T-cell (primary cell): ENCODE measurements around the gene USP6NL. TPM values are rescaled to one million over a fixed set of nuclear protein-coding genes. Genes with fewer than 3 reads are reported as not detected.
"Not testable (repeated sequence)": the region's sequence is repeated elsewhere in the genome, so short reads cannot be mapped to it uniquely, and the experiment has no call there.

Experiments
- ATAC-seq, 4 experiments: fragments of 200-7000 bp in 3 of 4; fragments of 150-1000 bp in 1 of 4; cut with Tn5 transposase; replicated peaks in 1 of 4; 1 replicate in 3 of 4; 2 replicates in 1 of 4; pipeline ENCODE4 v1.10.0; 2021; ENCODE audit warnings: moderate library complexity in 3 of 4, mild to moderate bottlenecking in 2 of 4, moderate number of reproducible peaks in 1 of 4
- CTCF ChIA-PET, 2 donors: fragments of 300-600 bp; sonication (Branson Sonifier 250); formaldehyde crosslinking; loops; one replicate each; lab custom pipeline; 2022; ENCODE audit warnings: antibody characterized with exemption in 2 of 2; lab: Charles Lee
- POLR2A ChIA-PET, 2 donors: fragments of 300-600 bp; sonication (Branson Sonifier 250); formaldehyde crosslinking; loops; one replicate each; lab custom pipeline; 2022; ENCODE audit warnings: antibody characterized with exemption in 2 of 2; lab: Charles Lee
- DNase-seq, 35 experiments: peaks; one replicate each; pipeline versions ENCODE4 v3.0.0 to v3.0.0-alpha.2; 2013 to 2023
- H3K27ac ChIP-seq: one replicate; pipeline ENCODE4 v1.5.1; 2013; ENCODE audit warnings: low read length
- H3K27me3 ChIP-seq, 2 experiments: replicated peaks in 1 of 2; 1 replicate in 1 of 2; 2 replicates in 1 of 2; pipeline versions ENCODE4 v1.6.1 to v1.7.0; 2013; ENCODE audit warnings: low read length in 1 of 2, mixed read lengths in 1 of 2; ENCODE audit not compliant: control insufficient read depth in 2 of 2, insufficient read depth in 2 of 2; ENCODE audit errors: extremely low read depth in 1 of 2
- H3K36me3 ChIP-seq, 2 donors: 1 replicate in 1 of 2; 2 replicates in 1 of 2; pipeline versions ENCODE4 v1.6.1 to v1.7.0; 2013; ENCODE audit warnings: low read length in 1 of 2; ENCODE audit not compliant: control insufficient read depth in 2 of 2, insufficient read depth in 1 of 2; ENCODE audit errors: extremely low read depth in 1 of 2
- H3K4me1 ChIP-seq, 2 experiments: 1 replicate in 1 of 2; 2 replicates in 1 of 2; pipeline versions ENCODE4 v1.6.1 to v1.7.0; 2013; ENCODE audit warnings: low read length in 2 of 2, mixed read lengths in 1 of 2; ENCODE audit not compliant: insufficient read depth in 2 of 2, control insufficient read depth in 1 of 2; ENCODE audit errors: extremely low read depth in 1 of 2
- H3K4me3 ChIP-seq, 2 donors: 1 replicate in 1 of 2; 2 replicates in 1 of 2; pipeline versions ENCODE4 v1.5.1 to v1.7.0; 2013; ENCODE audit warnings: mild to moderate bottlenecking in 2 of 2, low read length in 1 of 2, moderate library complexity in 1 of 2; ENCODE audit not compliant: control insufficient read depth in 1 of 2; ENCODE audit errors: extremely low read depth in 1 of 2
- H3K9me3 ChIP-seq: 2 replicates; pipeline ENCODE4 v1.7.0; 2013
- H3K27ac Mint-ChIP-seq, 2 donors: one replicate each; pipeline ENCODE4 v1.8.0; 2020 to 2021; ENCODE audit warnings: mild to moderate bottlenecking in 2 of 2, mixed read lengths in 2 of 2
- H3K27me3 Mint-ChIP-seq, 2 donors: one replicate each; pipeline ENCODE4 v1.8.0; 2021 to 2022; ENCODE audit warnings: mixed read lengths in 2 of 2
- H3K36me3 Mint-ChIP-seq: one replicate; pipeline ENCODE4 v1.8.0; 2021; ENCODE audit warnings: mixed read lengths
- H3K4me1 Mint-ChIP-seq, 3 donors: one replicate each; pipeline ENCODE4 v1.8.0; 2020 to 2022; ENCODE audit warnings: mixed read lengths in 3 of 3, mild to moderate bottlenecking in 1 of 3
- H3K4me3 Mint-ChIP-seq, 3 donors: one replicate each; pipeline ENCODE4 v1.8.0; 2020 to 2022; ENCODE audit warnings: mild to moderate bottlenecking in 3 of 3, mixed read lengths in 3 of 3, moderate library complexity in 3 of 3
- H3K9me3 Mint-ChIP-seq, 3 donors: one replicate each; pipeline ENCODE4 v1.8.0; 2020 to 2022; ENCODE audit warnings: mixed read lengths in 3 of 3
- WGBS: methylation state at CpG from one replicate; pipeline ENCODE4 v1.1.5; 2013; ENCODE audit warnings: missing lambda C conversion rate; ENCODE audit not compliant: insufficient coverage; 5-methylcytosine and 5-hydroxymethylcytosine counted together
- total RNA-seq, 35 experiments: library from RNA in 6 of 35; stranded (reverse) in 6 of 35; fragments of 120-200 nt in 1 of 35; gene quantifications; one replicate each; pipeline versions ENCODE4 v1.2.1 to v1.2.4 and lab custom pipeline; 2013 to 2026

The USP6NL gene
- total RNA-seq, 5 donors from 2014 or later (not counting 1 experiment from before 2014, with no cell fraction given), result 3.9 to 7.6 (median 4.6) TPM

DNA sequence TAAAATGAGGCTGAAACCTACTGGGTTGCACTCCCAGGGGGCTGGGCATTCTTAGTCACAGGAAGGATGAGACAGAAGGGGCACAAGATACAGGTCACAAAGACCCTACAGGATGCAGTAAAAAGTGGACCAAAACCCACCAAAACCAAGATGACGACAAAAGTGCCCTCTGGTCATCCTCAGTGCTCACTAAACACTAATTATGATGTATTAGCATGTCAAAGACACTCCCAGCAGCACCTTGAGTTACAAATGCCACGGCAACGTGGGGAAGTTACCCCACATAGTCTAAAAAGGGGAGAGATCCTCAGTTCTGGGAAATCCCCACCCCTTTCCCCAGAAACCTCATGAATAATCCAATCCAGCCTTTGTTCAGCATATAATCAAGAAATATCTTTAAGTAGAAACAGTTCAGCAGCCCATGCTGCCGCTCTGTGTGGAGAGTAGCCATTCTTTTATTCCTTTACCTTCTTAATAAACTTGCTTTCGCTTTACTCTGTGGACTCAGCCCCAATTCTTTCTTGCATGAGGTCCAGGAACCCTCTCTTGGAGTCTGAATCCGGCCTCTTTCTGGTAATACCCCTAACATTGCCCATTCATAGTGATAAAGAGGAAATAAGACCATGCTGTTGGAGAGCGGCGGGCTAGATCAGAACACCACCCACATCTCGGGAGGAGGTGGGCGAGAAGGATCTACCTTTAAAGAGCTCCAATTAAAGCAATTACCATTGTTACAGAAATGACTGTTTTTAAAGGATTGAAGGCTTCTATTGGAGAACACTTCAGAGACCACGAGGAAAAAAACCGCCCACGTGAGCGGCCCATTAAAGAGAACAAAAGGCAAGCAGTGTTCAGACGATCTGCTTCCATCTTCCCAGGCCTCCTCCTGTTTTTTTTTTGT is 170.9 kb downstream of the USP6NL start:
- peaks cover 12 to 19% (median 14%) of the 10 kb centered on the region in 3 donors for H3K4me1 Mint-ChIP-seq
- Histone ChIP-seq H3K9me3 (no peaks in the 10 kb centered on the region), H3K36me3 (no peaks in the 10 kb centered on the region), H3K27me3 (peaks cover 0 to 5% of the 10 kb centered on the region in 2 experiments), H3K4me3 (peak overlapping the region in 1 of 2 donors; percentile 14), H3K4me1 (peaks cover 0 to 9% of the 10 kb centered on the region in 2 experiments), H3K27ac (no peak overlapping the region)
- H3K4me3 Mint-ChIP-seq, result peak overlapping the region; percentile 56 to 59 (median 59)
- H3K27ac Mint-ChIP-seq, result no peak overlapping the region
- no peaks in the 10 kb centered on the region for H3K27me3 Mint-ChIP-seq
- ChIA-PET CTCF (no interaction called here), POLR2A (no interaction called here)
- DNase-seq, result peak in 1 of 35 experiments; percentile 9
- H3K36me3 Mint-ChIP-seq, result no peaks in the 10 kb centered on the region
- 35% methylated on average over 5 of the region's 15 CpGs for WGBS
- no peaks in the 10 kb centered on the region for H3K9me3 Mint-ChIP-seq
- peak in 1 of 4 experiments; percentile 46 for ATAC-seq

DNA sequence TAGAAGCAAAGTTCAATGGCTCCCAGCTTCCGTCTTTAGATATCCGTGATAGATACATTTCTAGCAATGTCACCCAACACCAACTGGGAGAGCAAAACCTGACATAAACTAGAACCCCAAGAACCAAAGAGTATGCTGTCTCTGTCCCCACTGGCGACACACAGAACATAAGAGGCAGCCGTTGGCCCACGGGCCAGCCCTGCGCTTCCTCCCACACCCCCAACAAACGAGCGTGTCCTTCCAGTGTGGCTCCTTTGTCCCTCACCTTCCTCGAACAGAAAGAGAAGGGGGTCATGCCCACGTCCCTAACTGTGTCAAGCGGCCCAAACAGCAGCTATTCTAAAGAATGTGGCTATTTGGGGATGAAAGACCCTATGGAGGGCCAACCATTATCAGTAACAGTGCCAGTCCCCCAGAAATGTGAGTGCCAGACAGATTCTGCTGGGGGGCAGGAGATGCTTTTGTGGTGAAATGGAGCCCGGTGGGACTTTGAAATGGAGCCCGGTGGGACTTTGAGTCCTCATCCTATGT is 171.9 kb downstream of the USP6NL start:
- H3K27ac ChIP-seq, result no peak overlapping the region
- DNase-seq (no peak), ATAC-seq (no peak)
- H3K27me3 ChIP-seq, result peaks cover 0 to 5% of the 10 kb centered on the region in 2 experiments
- peaks cover 12 to 19% (median 14%) of the 10 kb centered on the region in 3 donors for H3K4me1 Mint-ChIP-seq
- no peaks in the 10 kb centered on the region for H3K9me3 ChIP-seq
- ChIA-PET CTCF (interaction anchor here in 1 of 2 donors (0.6 kb wide), 1 partner anchor 25 kb away, joined by 3 read pairs; no protein-coding TSS in a partner anchor), POLR2A (interaction anchor here in 1 of 2 donors (0.6 kb wide), 1 partner anchor 59 kb away, joined by 3 read pairs; no protein-coding TSS in a partner anchor)
- no peak overlapping the region for H3K4me3 ChIP-seq
- no peaks in the 10 kb centered on the region for H3K36me3 Mint-ChIP-seq
- no peaks in the 10 kb centered on the region for H3K9me3 Mint-ChIP-seq
- WGBS, result 87% methylated on average over 3 of the region's 13 CpGs
- no peak overlapping the region for H3K27ac Mint-ChIP-seq
- no peaks in the 10 kb centered on the region for H3K36me3 ChIP-seq
- H3K4me1 ChIP-seq, result peaks cover 0 to 9% of the 10 kb centered on the region in 2 experiments
- no peaks in the 10 kb centered on the region for H3K27me3 Mint-ChIP-seq
- no peak overlapping the region for H3K4me3 Mint-ChIP-seq

GRCh38 chr10:11437391-11438142 is 173.9 kb downstream of the USP6NL start:
- Histone ChIP-seq H3K27ac (no peak overlapping the region), H3K4me1 (peaks cover 0 to 12% of the 10 kb centered on the region in 2 experiments), H3K36me3 (no peaks in the 10 kb centered on the region), H3K4me3 (no peak overlapping the region), H3K27me3 (peaks cover 0 to 5% of the 10 kb centered on the region in 2 experiments), H3K9me3 (no peaks in the 10 kb centered on the region)
- no peaks in the 10 kb centered on the region for H3K9me3 Mint-ChIP-seq
- CTCF ChIA-PET, result no interaction called here
- POLR2A ChIA-PET, result no interaction called here
- no peak overlapping the region for H3K4me3 Mint-ChIP-seq
- peaks cover 12 to 19% (median 12%) of the 10 kb centered on the region in 3 donors for H3K4me1 Mint-ChIP-seq
- H3K36me3 Mint-ChIP-seq, result no peaks in the 10 kb centered on the region
- ATAC-seq, result no peak
- 88% methylated on average over 25 of the region's 26 CpGs for WGBS
- no peak for DNase-seq
- H3K27me3 Mint-ChIP-seq, result no peaks in the 10 kb centered on the region
- H3K27ac Mint-ChIP-seq, result no peak overlapping the region

DNA sequence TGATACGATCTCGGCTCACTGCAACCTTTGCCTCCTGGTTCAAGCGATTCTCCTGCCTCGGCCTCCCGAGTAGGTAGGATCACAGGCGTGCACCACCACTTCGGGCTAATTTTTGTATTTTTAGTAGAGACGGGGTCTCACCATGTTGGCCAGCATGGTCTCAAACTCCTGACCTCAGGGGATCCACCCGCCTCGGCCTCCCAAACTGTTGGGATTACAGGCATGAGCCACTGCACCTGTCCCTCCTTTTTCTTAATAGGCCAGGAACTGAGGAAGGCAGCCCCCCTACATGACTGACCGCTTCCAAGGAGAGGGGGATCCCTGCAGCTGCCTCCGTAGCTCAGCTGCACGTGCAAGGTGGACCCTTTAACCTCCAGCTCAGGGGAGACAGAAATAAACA is 175.0 kb downstream of the USP6NL start:
- H3K27me3 Mint-ChIP-seq, H3K4me3 ChIP-seq, H3K9me3 Mint-ChIP-seq, H3K9me3 ChIP-seq, CTCF ChIA-PET, H3K36me3 Mint-ChIP-seq, H3K36me3 ChIP-seq, H3K27ac ChIP-seq, H3K27ac Mint-ChIP-seq, H3K4me3 Mint-ChIP-seq, H3K27me3 ChIP-seq, DNase-seq, ATAC-seq: not testable (repeated sequence)
- POLR2A ChIA-PET, result interaction anchor here in 1 of 2 donors (0.5 kb wide), 1 partner anchor 516 kb away, joined by 4 read pairs; no protein-coding TSS in a partner anchor
- peaks cover 12 to 19% (median 12%) of the 10 kb centered on the region in 3 donors for H3K4me1 Mint-ChIP-seq
- H3K4me1 ChIP-seq, result peaks cover 0 to 12% of the 10 kb centered on the region in 2 experiments
- WGBS, result 95% methylated on average over 6 of the region's 13 CpGs

DNA sequence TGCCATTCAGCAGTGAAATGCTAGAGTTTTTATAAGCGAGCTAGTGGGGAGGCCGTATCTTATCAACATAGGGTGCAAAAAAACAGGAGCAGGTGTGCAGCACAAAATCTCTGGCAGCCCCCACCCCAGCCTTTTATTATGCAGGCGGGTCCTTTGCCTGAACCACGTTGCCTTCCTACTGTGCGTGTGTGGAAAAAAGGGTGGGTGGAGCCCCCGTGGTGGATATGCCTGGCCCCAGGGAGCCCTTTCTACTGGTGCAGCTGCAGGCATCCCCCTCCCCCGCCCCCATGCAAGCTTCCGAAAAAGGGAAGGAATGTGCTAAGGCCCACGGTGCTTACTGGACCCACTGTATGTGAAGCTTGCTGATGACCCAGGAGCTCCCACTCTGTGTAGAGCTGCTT is 175.9 kb downstream of the USP6NL start:
- ATAC-seq (no peak), DNase-seq (no peak)
- H3K36me3 Mint-ChIP-seq, result no peaks in the 10 kb centered on the region
- no peak overlapping the region for H3K4me3 Mint-ChIP-seq
- no peaks in the 10 kb centered on the region for H3K27me3 Mint-ChIP-seq
- no peak overlapping the region for H3K27ac Mint-ChIP-seq
- H3K27ac ChIP-seq, result no peak overlapping the region
- no peaks in the 10 kb centered on the region for H3K9me3 Mint-ChIP-seq
- peaks cover 9 to 16% (median 10%) of the 10 kb centered on the region in 3 donors for H3K4me1 Mint-ChIP-seq
- CTCF ChIA-PET, result no interaction called here
- H3K27me3 ChIP-seq, result peaks cover 0 to 5% of the 10 kb centered on the region in 2 experiments
- H3K9me3 ChIP-seq, result no peaks in the 10 kb centered on the region
- peaks cover 0 to 12% of the 10 kb centered on the region in 2 experiments for H3K4me1 ChIP-seq
- 60% methylated on average over 2 of the region's 9 CpGs for WGBS
- no peaks in the 10 kb centered on the region for H3K36me3 ChIP-seq
- POLR2A ChIA-PET, result no interaction called here
- H3K4me3 ChIP-seq, result no peak overlapping the region

DNA sequence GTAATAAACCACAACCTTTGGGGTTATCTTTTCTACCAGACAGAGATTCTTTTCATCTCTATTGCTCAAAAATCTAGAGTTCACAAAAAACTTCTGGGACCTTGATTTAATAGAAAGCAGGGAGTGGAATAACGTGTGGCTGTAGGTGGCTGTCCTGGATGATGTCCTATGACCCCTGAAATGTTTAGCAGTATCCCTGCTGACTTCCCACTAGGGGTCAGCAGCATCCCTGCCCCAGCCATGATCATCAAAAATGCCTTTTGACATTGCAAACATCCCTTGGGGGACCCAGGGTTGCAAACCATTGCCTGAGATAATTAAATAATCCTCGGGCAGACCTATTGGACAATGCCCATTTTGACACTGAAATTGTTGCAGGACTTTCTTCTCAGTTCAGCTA is 177.1 kb downstream of the USP6NL start:
- H3K9me3 Mint-ChIP-seq, result peaks cover 0 to 5% (median 0%) of the 10 kb centered on the region in 3 donors
- Histone ChIP-seq H3K27ac (no peak overlapping the region), H3K4me3 (no peak overlapping the region), H3K4me1 (peaks cover 0 to 3% of the 10 kb centered on the region in 2 experiments), H3K27me3 (peaks cover 0 to 5% of the 10 kb centered on the region in 2 experiments), H3K9me3 (no peaks in the 10 kb centered on the region), H3K36me3 (peaks cover 0 to 3% of the 10 kb centered on the region in 2 donors)
- peaks cover 0 to 4% (median 1%) of the 10 kb centered on the region in 3 donors for H3K4me1 Mint-ChIP-seq
- no peak overlapping the region for H3K27ac Mint-ChIP-seq
- ChIA-PET CTCF (no interaction called here), POLR2A (no interaction called here)
- WGBS, result 75% methylated on average over 1 of the region's 2 CpGs
- DNase-seq (no peak), ATAC-seq (no peak)
- H3K36me3 Mint-ChIP-seq, result no peaks in the 10 kb centered on the region
- H3K27me3 Mint-ChIP-seq, result no peaks in the 10 kb centered on the region
- H3K4me3 Mint-ChIP-seq, result no peak overlapping the region
